Body of pancreas (tissue), 4 donors: Measurements from ENCODE around the gene ZNF488.

ENCODE experiments used
- POLR2A ChIP-seq, 3 donors: fragments of 450-650 bp; IDR thresholded peaks; one replicate each; pipeline ENCODE4 v1.6.1; 2016; ENCODE audit warnings: antibody characterized with exemption in 3 of 3, mild to moderate bottlenecking in 2 of 3
- TF ChIP-seq, protein P1 (sequence below), 7 experiments: fragments of 450-650 bp in 4 of 7; fragments of 200-600 bp in 3 of 7; sonication (generic) in 3 of 7; IDR thresholded peaks; one replicate each; pipeline ENCODE4 v1.5.1; 2016 to 2019; ENCODE audit warnings: antibody characterized with exemption in 7 of 7

DNA sequence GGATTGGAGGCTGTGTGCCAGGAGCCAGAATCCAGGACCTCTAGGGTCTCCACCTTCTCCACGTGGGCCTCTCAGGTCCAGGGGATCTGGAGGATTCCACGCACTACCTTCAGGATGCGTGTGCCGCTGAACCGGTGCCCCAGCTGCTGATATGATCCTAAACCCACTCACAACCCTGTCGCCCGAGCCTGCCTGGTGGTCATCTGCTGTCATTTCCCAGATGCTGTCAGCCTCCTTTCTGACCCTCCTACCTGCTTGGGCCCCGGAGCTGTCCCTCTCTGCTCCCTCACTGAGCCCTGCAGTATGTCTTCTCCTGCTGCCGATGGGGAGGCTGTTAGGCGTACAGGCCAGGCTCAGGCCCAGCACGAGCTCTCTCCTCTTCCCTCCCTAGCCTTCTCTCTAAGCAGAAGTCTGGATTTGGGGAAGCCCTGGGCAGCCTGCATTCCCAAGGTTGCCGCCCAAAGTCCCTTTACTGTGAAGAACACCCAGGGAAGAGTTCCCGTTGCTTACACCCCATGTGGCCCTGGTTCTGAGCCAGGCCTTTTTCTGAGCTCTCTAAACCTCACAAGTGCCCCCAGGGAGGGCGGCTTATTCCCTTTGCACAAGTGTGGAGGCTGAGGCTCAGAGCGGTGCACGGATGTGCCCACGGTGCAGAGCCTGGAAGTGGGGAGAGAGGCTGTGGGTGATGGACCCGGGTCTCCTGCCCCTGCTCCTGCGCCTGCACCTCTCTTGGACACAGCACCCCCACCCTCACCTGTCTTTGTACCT lies 30.8 kb upstream of the ZNF488 start:
- TF ChIP-seq, protein P1, sequence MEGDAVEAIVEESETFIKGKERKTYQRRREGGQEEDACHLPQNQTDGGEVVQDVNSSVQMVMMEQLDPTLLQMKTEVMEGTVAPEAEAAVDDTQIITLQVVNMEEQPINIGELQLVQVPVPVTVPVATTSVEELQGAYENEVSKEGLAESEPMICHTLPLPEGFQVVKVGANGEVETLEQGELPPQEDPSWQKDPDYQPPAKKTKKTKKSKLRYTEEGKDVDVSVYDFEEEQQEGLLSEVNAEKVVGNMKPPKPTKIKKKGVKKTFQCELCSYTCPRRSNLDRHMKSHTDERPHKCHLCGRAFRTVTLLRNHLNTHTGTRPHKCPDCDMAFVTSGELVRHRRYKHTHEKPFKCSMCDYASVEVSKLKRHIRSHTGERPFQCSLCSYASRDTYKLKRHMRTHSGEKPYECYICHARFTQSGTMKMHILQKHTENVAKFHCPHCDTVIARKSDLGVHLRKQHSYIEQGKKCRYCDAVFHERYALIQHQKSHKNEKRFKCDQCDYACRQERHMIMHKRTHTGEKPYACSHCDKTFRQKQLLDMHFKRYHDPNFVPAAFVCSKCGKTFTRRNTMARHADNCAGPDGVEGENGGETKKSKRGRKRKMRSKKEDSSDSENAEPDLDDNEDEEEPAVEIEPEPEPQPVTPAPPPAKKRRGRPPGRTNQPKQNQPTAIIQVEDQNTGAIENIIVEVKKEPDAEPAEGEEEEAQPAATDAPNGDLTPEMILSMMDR (IDR thresholded peaks at IDR 0.05): no peak
- no peak for TF ChIP-seq POLR2A (IDR thresholded peaks at IDR 0.05)
